Breast epithelium (tissue), 4 donors: ENCODE data around the gene ZNF208. TPM values are rescaled to one million over a fixed set of nuclear protein-coding genes. Genes with fewer than 3 reads are reported as not detected.
"Not testable (repeated sequence)": the region's sequence is repeated elsewhere in the genome, so short reads cannot be mapped to it uniquely, and the experiment has no call there.

ENCODE experiments used
- DNase-seq, 2 donors: peaks; one replicate each; pipeline ENCODE4 v3.0.0-alpha.2; 2019; ENCODE audit warnings: low spot score in 2 of 2
- H3K27ac ChIP-seq, 2 donors: fragments of 200-600 bp; sonication (generic) in 1 of 2; one replicate each; pipeline ENCODE4 v1.5.1; 2016 to 2019; ENCODE audit warnings: mild to moderate bottlenecking in 1 of 2
- H3K27me3 ChIP-seq, 2 donors: fragments of 200-600 bp; sonication (generic) in 1 of 2; one replicate each; pipeline versions ENCODE4 v1.5.1 to v1.6.0; 2017 to 2019; ENCODE audit warnings: control low read depth in 1 of 2, mild to moderate bottlenecking in 1 of 2
- H3K36me3 ChIP-seq: fragments of 200-600 bp; one replicate; pipeline ENCODE4 v1.5.1; 2019
- H3K4me1 ChIP-seq, 2 donors: fragments of 200-600 bp; sonication (generic); one replicate each; pipeline ENCODE4 v1.5.1; 2016 to 2019; ENCODE audit warnings: control low read depth in 1 of 2
- H3K4me3 ChIP-seq, 3 donors: fragments of 200-600 bp; sonication (generic); 1 replicate in 2 of 3; 2 replicates in 1 of 3; pipeline ENCODE4 v1.5.1; 2016 to 2019; ENCODE audit warnings: mild to moderate bottlenecking in 3 of 3, moderate library complexity in 2 of 3
- H3K9me3 ChIP-seq, 2 donors: fragments of 200-600 bp; sonication (generic) in 1 of 2; one replicate each; pipeline ENCODE4 v1.5.1; 2016 to 2019; ENCODE audit warnings: control low read depth in 1 of 2
- CTCF ChIP-seq, 3 donors: fragments of 450-650 bp; IDR thresholded peaks; one replicate each; pipeline ENCODE4 v1.5.1; 2016 to 2017; ENCODE audit warnings: antibody characterized with exemption in 3 of 3, mild to moderate bottlenecking in 3 of 3, moderate library complexity in 3 of 3
- POLR2A ChIP-seq: fragments of 450-650 bp; IDR thresholded peaks from one replicate; pipeline ENCODE4 v1.6.1; 2016; ENCODE audit warnings: antibody characterized with exemption, mild to moderate bottlenecking, moderate library complexity
- POLR2AphosphoS5 ChIP-seq, 3 donors: sonication (generic); formaldehyde crosslinking; IDR thresholded peaks; one replicate each; pipeline ENCODE4 v1.6.1; 2017; ENCODE audit warnings: antibody characterized with exemption in 3 of 3
- intact Hi-C: fragments of 100-400 bp; cut with DNase I; formaldehyde crosslinking; loops from one replicate; pipeline ENCODE4 v1.15.1; 2023; ENCODE audit warnings: low total_unique reads
- total RNA-seq, 3 donors: library from RNA; depleted of rRNA; stranded (reverse); fragments of >200 nt; gene quantifications; one replicate each; pipeline ENCODE4 v1.1.0, GENCODE V29; 2016

The ZNF208 gene
- total RNA-seq, 3 donors from 2014 or later: 4.0 to 57.7 (median 13.8) TPM

- Histone ChIP-seq H3K9me3 (peaks cover 0 to 19% of the 10 kb centered on the region in 2 donors), H3K4me1 (no peaks in the 10 kb centered on the region), H3K4me3 (no peak overlapping the region), H3K27me3 (no peaks in the 10 kb centered on the region), H3K27ac (no peak overlapping the region), H3K36me3 (no peaks in the 10 kb centered on the region)
- intact Hi-C loops: no loop called here
- TF ChIP-seq POLR2AphosphoS5 (IDR thresholded peaks at IDR 0.05) (no peak), CTCF (IDR thresholded peaks at IDR 0.05) (no peak), POLR2A (no peak)
- DNase-seq: no peak
Observed at GRCh38 chr19:21891086-21891485, 119.7 kb downstream of the ZNF208 start.

- intact Hi-C loops, H3K27ac ChIP-seq, H3K4me3 ChIP-seq, H3K4me1 ChIP-seq, H3K27me3 ChIP-seq, H3K9me3 ChIP-seq, H3K36me3 ChIP-seq: not testable (repeated sequence)
- DNase-seq: peak; percentile 33 to 64
- TF ChIP-seq CTCF (IDR thresholded peaks at IDR 0.05): peak in 1 of 3 donors; percentile 38
Observed at GRCh38 chr19:21890017-21890416, 120.7 kb downstream of the ZNF208 start.

GRCh38 chr19:21885516-21885915 lies 125.2 kb downstream of the ZNF208 start:
- DNase-seq, H3K27ac ChIP-seq, H3K4me1 ChIP-seq, H3K4me3 ChIP-seq, intact Hi-C loops, H3K9me3 ChIP-seq, H3K36me3 ChIP-seq, H3K27me3 ChIP-seq: not testable (repeated sequence)

- H3K27ac ChIP-seq, intact Hi-C loops, H3K4me1 ChIP-seq, DNase-seq, H3K27me3 ChIP-seq, H3K4me3 ChIP-seq, H3K9me3 ChIP-seq, H3K36me3 ChIP-seq: not testable (repeated sequence)
Observed at GRCh38 chr19:21884786-21885185, 126.0 kb downstream of the ZNF208 start.

- Histone ChIP-seq H3K9me3 (no peaks in the 10 kb centered on the region), H3K4me3 (no peak overlapping the region), H3K27me3 (no peaks in the 10 kb centered on the region), H3K4me1 (no peaks in the 10 kb centered on the region), H3K27ac (no peak overlapping the region), H3K36me3 (no peaks in the 10 kb centered on the region)
- DNase-seq: no peak
- no peak for TF ChIP-seq POLR2A
- TF ChIP-seq POLR2AphosphoS5 (IDR thresholded peaks at IDR 0.05): no peak
- TF ChIP-seq CTCF (IDR thresholded peaks at IDR 0.05): no peak
- intact Hi-C loops: no loop called here
Observed at GRCh38 chr19:21883516-21883915, 127.2 kb downstream of the ZNF208 start.

Other genes with a start within 250 kb of the ZNF208 start
- 10 to 100 TPM in 2 of 3 donors, 1 to 10 TPM in 1; 3.8 to 17.4 (median 11.5) TPM for gene ZNF100, start 243.4 kb downstream of the ZNF208 start, total RNA-seq
- gene ZNF43, start 174.8 kb downstream of the ZNF208 start, total RNA-seq: 10 to 100 TPM; 19.7 to 35.6 (median 21.0) TPM
- 1 to 10 TPM; 2.4 to 5.9 (median 2.6) TPM for gene ZNF257, start 41.5 kb upstream of the ZNF208 start, total RNA-seq
- gene ZNF676, start 186.0 kb upstream of the ZNF208 start, total RNA-seq: 10 to 100 TPM in 1 of 3 donors, 1 to 10 TPM in 2; 1.1 to 13.3 (median 6.6) TPM